HuH-7 (cell line): Measurements from ENCODE around the gene ZSCAN18.

Source experiments
- DNase-seq: peaks from one replicate; pipeline ENCODE4 v3.0.0; 2011; ENCODE audit warnings: low spot score

The ZSCAN18 gene

DNA sequence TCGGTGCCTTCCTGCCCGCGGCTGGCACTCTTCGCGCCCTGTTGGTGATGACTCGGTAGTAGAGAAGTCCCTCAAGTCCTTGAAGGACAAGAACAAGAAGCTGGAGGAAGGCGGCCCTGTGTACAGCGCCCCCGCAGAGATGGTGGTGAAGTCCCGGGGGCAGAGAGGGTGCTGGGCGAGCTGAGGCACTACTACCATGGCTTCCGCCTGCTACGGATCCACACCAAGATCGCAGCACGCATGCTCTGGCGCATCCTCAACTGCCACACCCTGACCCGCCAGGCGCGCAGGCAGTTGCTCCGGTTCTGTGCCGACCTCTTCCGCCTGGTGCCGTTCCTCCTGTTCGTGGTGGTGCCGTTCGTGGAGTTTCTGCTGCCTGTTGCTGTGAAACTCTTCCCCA lies 53.1 kb downstream of the ZSCAN18 start:
- DNase-seq, result no peak

DNA sequence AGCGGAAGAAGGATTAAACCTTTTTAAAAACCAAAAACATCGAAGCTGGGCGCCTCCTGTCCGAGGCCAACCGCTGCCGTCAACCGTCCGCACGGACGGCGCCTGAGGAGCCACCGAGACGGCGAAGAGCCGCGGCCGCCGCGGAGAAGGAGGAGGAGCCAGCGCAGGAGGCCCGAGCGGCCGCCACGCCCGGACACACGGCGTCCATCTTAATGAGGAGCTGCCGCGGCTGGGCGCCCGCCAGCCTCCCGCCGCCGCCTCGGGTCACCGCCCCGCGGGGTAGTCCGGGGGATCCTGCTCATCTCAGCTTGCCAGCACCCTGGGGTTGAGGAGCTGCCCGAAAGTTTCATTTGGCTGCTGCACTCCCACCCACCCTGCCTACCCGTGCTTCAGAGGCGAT lies 53.6 kb downstream of the ZSCAN18 start:
- no peak for DNase-seq

- DNase-seq, result no peak
Measured at GRCh38 chr19:58042495-58043340, 55.3 kb downstream of the ZSCAN18 start.

DNA sequence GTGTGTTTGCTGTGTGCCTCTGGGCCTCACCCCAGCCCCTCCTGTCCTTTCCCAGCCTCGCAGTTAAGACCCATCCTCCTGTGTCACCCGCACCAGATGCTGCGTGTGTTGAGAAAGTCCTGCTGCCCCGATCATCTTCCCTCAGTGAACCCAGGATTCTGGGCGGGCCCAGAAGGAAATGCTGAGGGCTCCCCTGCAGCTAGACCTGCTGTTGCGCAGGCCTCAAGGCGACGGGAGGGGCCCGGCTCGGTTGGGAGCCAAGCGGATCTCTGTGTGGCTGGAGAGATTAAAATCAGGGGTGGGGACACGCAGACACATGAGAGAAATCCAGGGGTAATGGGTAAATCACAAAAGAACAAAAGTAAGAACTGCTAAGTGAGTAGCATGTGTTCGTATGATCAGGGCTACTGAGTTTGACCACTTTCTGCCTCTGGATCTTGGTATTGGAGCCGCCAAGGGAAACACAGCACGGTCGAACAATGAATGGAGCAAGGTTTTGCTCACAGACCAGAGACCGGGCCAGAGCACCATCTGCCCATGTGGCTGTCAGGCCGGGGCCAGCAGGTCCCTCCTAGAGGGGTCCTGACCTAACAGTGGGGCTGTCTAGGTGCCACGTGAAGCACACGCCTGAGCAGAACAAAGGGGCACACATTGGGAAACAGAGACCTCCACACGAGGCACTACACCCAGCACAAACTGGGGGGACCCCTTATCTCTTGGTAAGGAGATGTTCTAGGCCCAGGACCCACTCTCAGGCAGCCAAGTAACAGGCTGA lies 57.1 kb downstream of the ZSCAN18 start:
- DNase-seq, result no peak

DNA sequence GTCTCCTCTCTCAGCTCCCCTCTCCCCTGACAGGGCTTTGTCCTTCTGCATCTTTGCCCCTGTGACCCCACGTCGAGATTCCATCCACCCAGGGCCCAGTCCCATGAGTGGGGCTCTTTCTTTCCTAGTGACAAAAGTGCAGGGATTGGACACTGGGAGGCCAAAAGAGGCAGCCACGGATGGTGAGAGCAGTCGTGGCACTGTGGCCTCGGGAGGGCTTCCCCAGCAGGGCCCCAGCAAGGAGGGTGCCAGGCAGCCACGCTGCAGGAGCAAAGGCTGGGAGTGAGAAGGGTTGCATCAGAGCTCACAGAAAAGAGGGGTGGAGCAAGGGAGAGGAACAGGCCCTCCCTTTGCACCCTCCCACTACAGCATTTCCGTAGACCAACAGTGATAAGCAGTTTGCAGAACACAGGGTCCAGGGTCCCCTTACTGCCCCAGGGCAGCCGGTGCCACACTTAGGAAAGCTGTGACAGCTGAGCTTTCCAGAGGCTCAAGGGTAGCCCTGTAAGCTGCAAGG lies 59.3 kb downstream of the ZSCAN18 start:
- no peak for DNase-seq

GRCh38 chr19:58037927-58038687 lies 59.9 kb downstream of the ZSCAN18 start:
- no peak for DNase-seq

GRCh38 chr19:58035863-58036262 lies 62.2 kb downstream of the ZSCAN18 start:
- DNase-seq, result no peak

DNA sequence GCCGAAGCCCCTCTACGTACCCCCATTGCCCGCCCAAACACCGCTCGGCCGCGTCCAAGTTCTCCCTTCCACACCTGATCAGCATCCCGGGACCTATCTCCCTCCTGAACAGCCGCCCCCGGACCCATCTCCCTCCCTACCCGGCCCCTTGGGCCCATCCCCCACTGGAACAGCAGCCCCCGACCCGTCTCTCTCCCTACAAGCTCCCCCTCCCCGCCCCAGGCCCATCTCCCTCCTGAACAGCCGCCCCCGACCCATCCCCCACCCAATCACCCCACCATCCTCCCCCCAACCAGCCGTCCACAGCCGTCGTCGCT lies 63.6 kb downstream of the ZSCAN18 start:
- DNase-seq, result no peak
